MV-4-11 (cell line): ENCODE measurements around the gene SLC30A3.
A peak's percentile ranks its signal among the peaks of the same experiment; 100 is the strongest.

Experiments
- DNase-seq: peaks from one replicate; lab custom pipeline; 2025; lab: John Stamatoyannopoulos, UW

The SLC30A3 gene

GRCh38 chr2:27233341-27233740, 29.5 kb downstream of the SLC30A3 start:
- DNase-seq, result no peak

GRCh38 chr2:27231921-27232320, 30.9 kb downstream of the SLC30A3 start:
- DNase-seq, result no peak

GRCh38 chr2:27227501-27227900, 35.3 kb downstream of the SLC30A3 start:
- DNase-seq, result no peak

- DNase-seq, result no peak
These were observed 37.3 kb downstream of the SLC30A3 start for GRCh38 chr2:27225526-27225925.

DNA sequence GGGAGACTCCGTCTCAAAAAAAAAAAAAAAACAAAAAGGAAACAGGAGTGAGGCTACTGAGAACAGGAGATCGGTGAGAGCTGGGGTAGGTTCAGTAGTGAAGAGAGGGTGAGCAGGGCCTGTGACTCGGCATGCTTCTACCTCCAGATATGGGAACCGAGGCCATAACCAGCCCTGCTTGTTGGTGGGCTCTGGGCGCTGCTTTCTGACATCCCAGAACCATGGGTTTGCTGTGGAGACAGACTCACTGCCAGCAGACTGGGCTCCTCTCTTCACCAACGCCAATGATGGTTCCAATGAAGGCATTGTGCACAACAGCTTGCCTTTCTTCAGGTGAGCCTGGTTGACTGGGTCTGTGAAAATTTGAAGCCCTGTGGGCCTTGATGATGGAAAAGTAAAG, 39.4 kb downstream of the SLC30A3 start:
- no peak for DNase-seq

DNA sequence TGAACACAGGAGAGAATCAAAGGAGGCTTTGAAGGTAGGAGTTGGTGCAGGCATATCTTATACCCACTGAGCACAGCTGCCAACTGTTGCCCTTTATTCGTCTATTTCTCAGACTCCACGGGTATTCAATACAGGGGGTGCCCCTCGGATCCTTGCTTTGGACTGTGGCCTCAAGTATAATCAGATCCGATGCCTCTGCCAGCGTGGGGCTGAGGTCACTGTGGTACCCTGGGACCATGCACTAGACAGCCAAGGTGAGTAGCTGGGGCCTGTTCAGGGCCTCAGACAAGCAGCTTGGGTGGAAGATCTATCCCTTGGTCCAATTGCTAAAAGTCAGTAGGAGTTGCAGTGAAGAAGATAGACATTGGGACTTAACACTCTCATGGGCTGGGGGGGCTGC, 40.4 kb downstream of the SLC30A3 start:
- DNase-seq, result no peak

DNA sequence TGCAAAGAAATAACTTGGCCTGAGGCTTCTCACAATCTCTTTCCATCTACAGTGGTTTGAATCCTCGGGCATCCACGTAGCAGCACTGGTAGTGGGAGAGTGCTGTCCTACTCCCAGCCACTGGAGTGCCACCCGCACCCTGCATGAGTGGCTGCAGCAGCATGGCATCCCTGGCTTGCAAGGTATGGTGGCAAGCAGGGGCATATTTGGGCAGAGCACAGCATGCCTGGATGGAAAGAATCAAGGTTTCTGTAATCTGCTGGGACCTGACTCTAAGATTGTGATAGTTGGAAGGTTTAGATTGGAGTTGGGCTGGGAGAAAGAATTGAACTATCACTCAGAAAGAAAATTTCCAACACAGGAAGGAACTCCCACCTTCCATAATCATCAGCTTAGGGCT, 41.7 kb downstream of the SLC30A3 start:
- DNase-seq, result no peak

- no peak for DNase-seq
These were observed 42.8 kb downstream of the SLC30A3 start for GRCh38 chr2:27220091-27220490.

GRCh38 chr2:27219091-27219490, 43.8 kb downstream of the SLC30A3 start:
- DNase-seq, result peak; percentile 7

- no peak for DNase-seq
These were observed 44.2 kb downstream of the SLC30A3 start for GRCh38 chr2:27218614-27219013.

DNA sequence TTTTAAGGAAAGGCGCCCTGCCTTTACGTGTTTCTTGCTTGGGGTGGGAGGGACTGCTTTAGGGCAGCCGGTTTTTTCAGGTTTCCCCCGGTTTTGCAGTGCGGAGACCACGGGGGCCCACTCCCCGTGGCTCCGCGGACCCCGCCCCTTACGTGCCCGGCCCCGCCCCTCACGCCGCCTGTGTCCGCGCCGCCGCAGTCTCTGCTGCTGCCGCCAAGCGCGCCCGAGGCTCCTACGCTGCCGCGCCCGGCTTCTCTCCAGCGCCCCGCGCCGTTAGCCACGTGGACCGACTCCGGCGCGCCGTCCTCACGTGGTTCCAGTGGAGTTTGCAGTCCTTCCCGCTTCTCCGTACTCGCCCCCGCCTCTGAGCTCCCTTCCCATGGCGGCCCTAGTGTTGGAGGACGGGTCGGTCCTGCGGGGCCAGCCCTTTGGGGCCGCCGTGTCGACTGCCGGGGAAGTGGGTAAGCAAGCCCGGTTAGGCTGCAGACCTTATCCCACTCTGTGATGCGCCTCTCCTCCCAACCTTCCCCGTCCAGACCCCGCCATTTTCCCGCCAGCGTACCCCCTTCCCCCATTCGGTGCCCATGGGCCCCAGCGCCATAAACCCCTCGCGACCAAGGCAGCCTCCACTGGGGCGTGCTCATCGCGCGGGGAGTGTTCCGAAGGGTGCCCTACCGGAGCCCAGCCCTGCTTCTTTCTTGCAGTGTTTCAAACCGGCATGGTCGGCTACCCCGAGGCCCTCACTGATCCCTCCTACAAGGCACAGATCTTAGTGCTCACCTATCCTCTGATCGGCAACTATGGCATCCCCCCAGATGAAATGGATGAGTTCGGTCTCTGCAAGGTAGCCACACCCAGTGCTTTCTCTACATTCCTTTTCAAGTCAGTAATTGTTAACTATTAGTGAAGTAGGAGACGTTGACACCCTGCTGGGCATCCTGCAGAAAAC, 45.4 kb downstream of the SLC30A3 start, which contains the start of gene CAD:
CAD (plus strand) TSS at position 197 of the 949 bp plus-strand sequence; CDS start at position 380, 183 bp downstream.
- peak; percentile 83 for DNase-seq

DNA sequence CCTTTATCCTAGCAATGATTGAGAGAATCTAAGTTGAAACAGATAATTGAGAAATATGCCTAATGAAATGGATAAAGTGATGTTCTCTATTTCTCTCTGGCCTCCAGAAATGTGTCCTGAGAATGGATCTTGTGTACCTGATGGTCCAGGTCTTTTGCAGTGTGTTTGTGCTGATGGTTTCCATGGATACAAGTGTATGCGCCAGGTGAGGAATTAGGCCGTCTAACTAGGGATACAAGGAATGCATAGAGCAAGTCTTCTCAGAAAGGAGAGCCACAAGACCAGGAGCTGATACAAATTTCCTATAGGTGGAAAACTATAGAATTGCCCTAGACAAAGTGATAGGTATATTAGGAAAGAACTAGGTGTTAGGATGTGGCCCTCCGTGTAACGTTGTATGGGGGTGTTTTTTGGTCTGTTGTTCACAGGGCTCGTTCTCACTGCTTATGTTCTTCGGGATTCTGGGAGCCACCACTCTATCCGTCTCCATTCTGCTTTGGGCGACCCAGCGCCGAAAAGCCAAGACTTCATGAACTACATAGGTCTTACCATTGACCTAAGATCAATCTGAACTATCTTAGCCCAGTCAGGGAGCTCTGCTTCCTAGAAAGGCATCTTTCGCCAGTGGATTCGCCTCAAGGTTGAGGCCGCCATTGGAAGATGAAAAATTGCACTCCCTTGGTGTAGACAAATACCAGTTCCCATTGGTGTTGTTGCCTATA, 46.3 kb downstream of the SLC30A3 start:
- DNase-seq, result no peak

GRCh38 chr2:27214941-27215340, 47.9 kb downstream of the SLC30A3 start:
- DNase-seq, result peak; percentile 14

GRCh38 chr2:27212626-27213471, 50.0 kb downstream of the SLC30A3 start:
- DNase-seq, result peak; percentile 47

DNA sequence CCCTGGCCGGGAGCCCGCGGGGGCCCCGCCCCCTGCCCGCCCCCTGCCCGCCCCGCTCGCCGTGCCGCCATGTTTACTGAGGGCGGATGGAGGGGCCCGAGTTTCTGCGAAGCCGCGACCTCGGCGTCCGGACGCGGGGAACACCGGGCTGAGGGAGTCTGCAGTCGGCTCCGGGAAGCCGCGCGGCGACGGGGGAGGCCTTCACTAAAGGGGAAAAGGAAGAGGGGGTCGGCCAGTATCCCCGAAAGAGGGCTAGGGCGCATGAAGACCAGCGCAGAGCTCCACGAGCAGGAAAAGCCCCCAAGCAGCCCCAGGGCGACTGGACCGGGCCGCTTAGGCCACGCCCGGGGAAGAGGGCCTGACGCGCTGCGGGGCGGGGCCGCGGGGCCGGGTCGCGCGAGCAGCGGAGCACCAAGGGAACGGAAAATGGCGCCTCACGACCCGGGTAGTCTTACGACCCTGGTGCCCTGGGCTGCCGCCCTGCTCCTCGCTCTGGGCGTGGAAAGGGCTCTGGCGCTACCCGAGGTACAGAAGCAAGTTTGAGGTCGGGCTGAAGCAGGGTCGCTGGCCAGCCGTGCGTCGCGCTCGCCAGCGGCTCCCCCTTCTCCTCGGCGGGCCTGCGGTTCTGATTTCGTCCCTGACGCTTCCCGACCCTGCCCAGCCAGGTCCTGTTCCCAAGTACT, 50.8 kb downstream of the SLC30A3 start, which contains the start of the genes ATRAID and SLC5A6:
ATRAID (plus strand) TSS at position 99 of the 683 bp plus-strand sequence; CDS start at position 427, 328 bp downstream.
SLC5A6 (minus strand) TSS at position 326 of the 683 bp plus-strand sequence. CDS start 4,618 bp downstream, outside the sequence.
- peak; percentile 77 for DNase-seq

GRCh38 chr2:27211241-27211942, 51.5 kb downstream of the SLC30A3 start:
- DNase-seq, result no peak

DNA sequence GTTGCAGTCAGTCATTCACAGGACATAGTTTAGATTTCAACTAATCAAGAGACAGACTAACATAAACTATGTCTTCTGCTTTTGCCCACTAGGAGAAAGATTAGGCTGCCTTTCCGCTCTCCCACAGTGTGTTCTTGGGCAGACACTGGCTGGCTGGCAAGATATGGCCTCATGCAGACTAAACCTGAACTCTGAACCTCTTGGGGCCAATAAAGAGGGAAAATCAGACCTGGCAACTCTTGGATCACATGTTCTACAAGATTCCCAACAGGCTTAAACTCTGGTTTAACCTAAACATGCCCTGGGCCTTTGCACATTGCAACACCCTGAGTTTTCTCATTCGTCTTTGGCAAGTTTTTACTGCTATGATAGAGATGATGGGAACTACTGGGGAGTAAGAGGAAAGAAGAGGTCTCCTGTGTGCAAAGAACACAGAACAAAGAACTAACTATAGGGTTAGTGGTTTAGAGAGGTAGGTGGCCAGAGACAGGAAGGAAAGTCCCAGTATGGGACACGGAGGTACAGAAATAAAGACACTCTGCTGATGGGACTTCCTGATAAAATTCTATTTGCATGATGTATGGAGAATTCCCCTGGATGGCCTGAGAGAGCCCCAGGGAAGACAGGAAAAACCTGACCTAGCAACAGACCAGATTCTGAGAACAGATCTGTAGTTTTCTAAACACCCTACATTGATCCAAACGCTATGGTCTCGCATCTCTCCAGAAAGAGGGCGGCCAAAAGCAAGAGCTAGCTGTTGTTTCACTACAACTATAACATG, 53.0 kb downstream of the SLC30A3 start:
- no peak for DNase-seq

- no peak for DNase-seq
These were observed 54.3 kb downstream of the SLC30A3 start for GRCh38 chr2:27208486-27209050.

GRCh38 chr2:27206346-27206745, 56.5 kb downstream of the SLC30A3 start:
- DNase-seq, result no peak
